ENCODE results near the gene TTC9C.
"Not testable (repeated sequence)": the region's sequence is repeated elsewhere in the genome, so short reads cannot be mapped to it uniquely, and the experiment has no call there.

Gene TTC9C

GRCh38 chr11:62755086-62755615 lies 26.9 kb downstream of the TTC9C start:
- ChIA-PET CTCF (no interaction called here), POLR2A (ENCODE audit: low non-redundant PET) (interaction anchor here (1.5 kb wide), 1 partner anchor 15 kb away, joined by 5 read pairs; no protein-coding TSS in a partner anchor)
- DNase-seq (ENCODE audit: low spot score) = no peak
- no peak for TF ChIP-seq CTCF (conservative IDR thresholded peaks at IDR 0.05; ENCODE audit: low read depth)
- peak overlapping the region; percentile 86 for H3K27ac ChIP-seq

GRCh38 chr11:62757846-62758788 lies 29.8 kb downstream of the TTC9C start:
- no peak for DNase-seq (ENCODE audit: low spot score)
- CTCF ChIA-PET = no interaction called here
- H3K27ac ChIP-seq = no peak overlapping the region
- POLR2A ChIA-PET (ENCODE audit: low non-redundant PET) = no interaction called here
- TF ChIP-seq CTCF (conservative IDR thresholded peaks at IDR 0.05; ENCODE audit: low read depth) = no peak

GRCh38 chr11:62760867-62761227 lies 32.6 kb downstream of the TTC9C start:
- DNase-seq (ENCODE audit: low spot score) = not testable (repeated sequence)
- peak overlapping the region; percentile 84 for H3K27ac ChIP-seq
- ChIA-PET POLR2A (ENCODE audit: low non-redundant PET) (interaction anchor here (0.7 to 1.0 kb wide), 2 partner anchors 33 to 80 kb away, joined by 3 to 8 read pairs; partner anchors contain the start of gene TTC9C), CTCF (interaction anchor here (1.3 kb wide), 1 partner anchor 10 kb away, joined by 3 read pairs; the partner anchor contains the start of gene TAF6L)

GRCh38 chr11:62770778-62771143 lies 42.5 kb downstream of the TTC9C start:
- ChIA-PET POLR2A (ENCODE audit: low non-redundant PET) (interaction anchor here (0.7 to 1.3 kb wide), 4 partner anchors 9 to 71 kb away, joined by 4 to 6 read pairs (median 5); partner anchors contain the start of genes POLR2G and ZBTB3), CTCF (interaction anchor here (0.6 to 2.4 kb wide), 5 partner anchors 10 to 933 kb away, joined by 3 to 13 read pairs (median 4); partner anchors contain the start of genes POLR2G and ZBTB3)
- TF ChIP-seq CTCF (conservative IDR thresholded peaks at IDR 0.05; ENCODE audit: low read depth) = no peak
- DNase-seq (ENCODE audit: low spot score) = no peak
- peak overlapping the region; percentile 97 for H3K27ac ChIP-seq

GRCh38 chr11:62771144-62772021 lies 43.1 kb downstream of the TTC9C start, which contains the start of gene TAF6L:
TAF6L (plus strand) TSS chr11:62771396; CDS start chr11:62775784, 4,388 bp downstream.
- no peak for TF ChIP-seq CTCF (conservative IDR thresholded peaks at IDR 0.05; ENCODE audit: low read depth)
- H3K27ac ChIP-seq = peak within 1 kb of the TSS; percentile 97
- CTCF ChIA-PET = interaction anchor here (0.6 to 2.4 kb wide), 5 partner anchors 10 to 932 kb away, joined by 3 to 13 read pairs (median 4); partner anchors contain the start of genes POLR2G and ZBTB3
- DNase-seq (ENCODE audit: low spot score) = peak; percentile 98
- POLR2A ChIA-PET (ENCODE audit: low non-redundant PET) = interaction anchor here (0.7 to 1.3 kb wide), 4 partner anchors 9 to 70 kb away, joined by 4 to 6 read pairs (median 5); partner anchors contain the start of genes POLR2G and ZBTB3

- CTCF ChIA-PET = interaction anchor here (5.2 kb wide), 1 partner anchor 12 kb away, joined by 41 read pairs; no protein-coding TSS in a partner anchor
Measured at GRCh38 chr11:62774407-62774806, 46.1 kb downstream of the TTC9C start.

More at GRCh38 chr11:62774407-62774806, 46.1 kb downstream of the TTC9C start:
- TF ChIP-seq CTCF (conservative IDR thresholded peaks at IDR 0.05; ENCODE audit: low read depth) = no peak
- H3K27ac ChIP-seq = peak overlapping the region; percentile 37
- POLR2A ChIA-PET (ENCODE audit: low non-redundant PET) = no interaction called here
- no peak for DNase-seq (ENCODE audit: low spot score)

All from RWPE1 (cell line).